Stimulated activated CD4-positive, alpha-beta T cell treated with anti-CD3 and anti-CD28 coated beads, Interleukin-12 subunit alpha, Interleukin-12 subunit beta, amount 100 ng/mL, for 48 hours (primary cell): ENCODE data around the gene TMEM273.

Experiments used
- DNase-seq, 3 donors: peaks; one replicate each; pipeline ENCODE4 v3.0.0-alpha.2; 2020; ENCODE audit warnings: low read depth in 2 of 3, low spot score in 1 of 3

TMEM273 gene

GRCh38 chr10:49187950-49188761 lies at the start of gene TMEM273:
TMEM273 (minus strand) TSS chr10:49188391; CDS start chr10:49188336, 55 bp downstream.
- no peak for DNase-seq

- no peak for DNase-seq
Observed at GRCh38 chr10:49237985-49238384, 49.8 kb upstream of the TMEM273 start.

GRCh38 chr10:49235392-49235791 lies 47.2 kb upstream of the TMEM273 start:
- no peak for DNase-seq

GRCh38 chr10:49231086-49231820 lies 43.1 kb upstream of the TMEM273 start:
- DNase-seq = no peak

GRCh38 chr10:49230004-49230403 lies 41.8 kb upstream of the TMEM273 start:
- DNase-seq = no peak

- DNase-seq = no peak
Observed at GRCh38 chr10:49228677-49229076, 40.5 kb upstream of the TMEM273 start.

- DNase-seq = no peak
Observed at GRCh38 chr10:49227406-49227805, 39.2 kb upstream of the TMEM273 start.

GRCh38 chr10:49226594-49226993 lies 38.4 kb upstream of the TMEM273 start:
- DNase-seq = no peak

- DNase-seq = no peak
Observed at GRCh38 chr10:49225218-49225876, 37.2 kb upstream of the TMEM273 start.

- no peak for DNase-seq
Observed at GRCh38 chr10:49223205-49223604, 35.0 kb upstream of the TMEM273 start.

GRCh38 chr10:49222170-49222569 lies 34.0 kb upstream of the TMEM273 start:
- DNase-seq = no peak

GRCh38 chr10:49220679-49221078 lies 32.5 kb upstream of the TMEM273 start:
- no peak for DNase-seq

- no peak for DNase-seq
Observed at GRCh38 chr10:49220031-49220430, 31.8 kb upstream of the TMEM273 start.

GRCh38 chr10:49219248-49219647 lies 31.1 kb upstream of the TMEM273 start:
- no peak for DNase-seq

- no peak for DNase-seq
Observed at GRCh38 chr10:49218480-49218879, 30.3 kb upstream of the TMEM273 start.

- no peak for DNase-seq
Observed at GRCh38 chr10:49217645-49218044, 29.5 kb upstream of the TMEM273 start.

- no peak for DNase-seq
Observed at GRCh38 chr10:49213211-49213610, 25.0 kb upstream of the TMEM273 start.

GRCh38 chr10:49212783-49213182 lies 24.6 kb upstream of the TMEM273 start:
- DNase-seq = no peak

GRCh38 chr10:49212076-49212475 lies 23.9 kb upstream of the TMEM273 start:
- DNase-seq = no peak

GRCh38 chr10:49208996-49209395 lies 20.8 kb upstream of the TMEM273 start:
- no peak for DNase-seq

GRCh38 chr10:49207936-49208487 lies 19.8 kb upstream of the TMEM273 start:
- no peak for DNase-seq

GRCh38 chr10:49207113-49207512 lies 18.9 kb upstream of the TMEM273 start:
- no peak for DNase-seq
